Liver (tissue), 3 donors: ENCODE data around the gene RAMP2.

Experiments used
- CTCF ChIP-seq: fragments of 150-350 bp; IDR thresholded peaks from 2 replicates; pipeline ENCODE4 v1.5.1; 2017; ENCODE audit warnings: improper control_type of control experiment, low read depth, low read length; ENCODE audit not compliant: missing input control
- MAX ChIP-seq: IDR thresholded peaks from 2 replicates; pipeline ENCODE4 v1.6.1; 2016; ENCODE audit warnings: antibody characterized with exemption
- NR2F2 ChIP-seq: IDR thresholded peaks from 2 replicates; pipeline ENCODE4 v1.6.1; 2016; ENCODE audit warnings: antibody characterized with exemption
- RAD21 ChIP-seq, 2 donors: IDR thresholded peaks; 2 replicates each; pipeline ENCODE4 v1.6.1; 2016; ENCODE audit warnings: antibody characterized with exemption in 2 of 2, mild to moderate bottlenecking in 2 of 2
- YY1 ChIP-seq: IDR thresholded peaks from 2 replicates; pipeline ENCODE4 v1.6.1; 2016; ENCODE audit warnings: antibody characterized with exemption, mild to moderate bottlenecking
- donor health status: healthy.
- donor health status: healthy.

- TF ChIP-seq MAX (no peak), CTCF (no peak), RAD21 (IDR thresholded peaks at IDR 0.05) (no peak), YY1 (no peak), NR2F2 (no peak)
Measured at GRCh38 chr17:42725143-42725542, 35.9 kb upstream of the RAMP2 start.
